Stimulated activated CD4-positive, alpha-beta T cell treated with anti-CD3 and anti-CD28 coated beads, Interleukin-2, amount 100 ng/mL, for 4 hours (primary cell): ENCODE data around the gene SPATA6L.
"Not testable (repeated sequence)": the region's sequence is repeated elsewhere in the genome, so short reads cannot be mapped to it uniquely, and the experiment has no call there.

Experiments used
- DNase-seq: peaks from one replicate; pipeline ENCODE4 v3.0.0-alpha.2; 2020; ENCODE audit warnings: low read depth

SPATA6L gene

DNA sequence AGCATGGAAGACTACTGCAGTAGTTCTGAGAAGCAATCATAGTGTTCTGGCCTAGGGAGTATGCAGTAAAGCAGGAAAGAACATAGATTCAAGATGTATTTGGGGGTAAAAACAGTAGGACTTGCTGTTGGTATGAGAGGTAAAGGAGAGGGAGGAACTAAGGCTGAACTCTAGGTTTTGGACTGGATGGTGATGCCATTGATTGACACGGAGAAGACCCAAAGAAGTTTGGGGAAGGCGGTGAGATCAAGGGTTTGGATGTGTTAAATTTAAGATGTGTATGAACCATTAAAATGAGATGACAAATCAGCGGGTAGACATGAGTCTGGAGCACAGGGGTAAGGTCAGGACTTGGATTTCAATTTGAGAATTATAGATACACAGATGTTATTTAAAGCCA lies 11.1 kb upstream of the SPATA6L start:
- no peak for DNase-seq

DNA sequence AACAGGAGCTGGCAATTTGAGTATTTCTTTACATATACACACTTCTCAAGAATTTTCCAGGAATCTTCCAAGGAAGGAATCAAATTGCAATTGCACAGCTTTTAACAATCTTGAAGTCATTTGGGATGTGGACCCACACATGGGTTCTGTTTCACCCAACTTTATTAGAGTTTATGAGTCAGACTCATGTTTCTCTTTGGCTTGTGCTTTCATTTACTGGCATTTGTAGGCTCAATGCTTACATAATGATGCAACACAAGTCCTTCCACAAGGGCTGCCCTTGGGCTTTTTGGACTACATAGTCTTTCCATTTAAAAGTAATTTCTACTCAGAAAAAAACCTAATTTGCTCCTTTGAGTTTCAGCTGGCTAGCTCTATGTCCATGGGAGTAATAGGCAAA lies 8.5 kb upstream of the SPATA6L start:
- DNase-seq = no peak

DNA sequence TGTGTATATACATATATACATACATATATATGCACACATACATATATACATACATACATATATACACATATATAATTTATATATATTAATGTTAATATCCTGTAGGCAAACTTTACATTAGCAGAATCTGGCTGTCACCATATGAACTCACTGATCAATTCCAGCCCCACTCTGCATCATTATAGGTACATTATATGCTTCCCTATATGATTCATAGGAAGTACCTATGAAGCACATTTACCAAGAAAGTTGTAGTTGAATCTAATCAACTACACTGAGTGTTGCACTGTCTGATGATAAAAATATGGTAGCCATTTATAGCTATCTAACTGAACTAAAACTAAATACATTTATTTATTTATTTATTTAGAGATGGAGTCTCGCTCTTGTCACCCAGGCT lies 5.5 kb upstream of the SPATA6L start:
- no peak for DNase-seq

DNA sequence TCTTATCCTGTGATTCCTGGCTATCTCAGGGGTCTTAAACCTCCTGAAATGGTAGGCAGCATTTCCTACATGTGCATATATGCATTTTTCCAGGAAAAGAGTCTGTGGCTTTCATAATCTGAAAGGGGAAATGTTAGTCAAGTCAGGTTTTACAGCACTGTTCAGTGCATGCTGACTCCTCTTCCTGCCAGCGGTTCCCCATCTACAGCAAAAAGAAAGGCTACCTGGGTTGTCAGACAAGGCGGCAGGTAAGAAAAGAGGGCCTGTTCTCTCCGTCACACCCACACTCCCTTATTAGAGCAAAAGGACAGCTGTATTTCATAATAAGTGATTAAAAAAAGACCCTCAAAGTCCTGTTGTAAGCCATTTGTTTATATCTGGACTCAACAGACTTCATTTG lies 4.3 kb upstream of the SPATA6L start:
- DNase-seq = no peak

DNA sequence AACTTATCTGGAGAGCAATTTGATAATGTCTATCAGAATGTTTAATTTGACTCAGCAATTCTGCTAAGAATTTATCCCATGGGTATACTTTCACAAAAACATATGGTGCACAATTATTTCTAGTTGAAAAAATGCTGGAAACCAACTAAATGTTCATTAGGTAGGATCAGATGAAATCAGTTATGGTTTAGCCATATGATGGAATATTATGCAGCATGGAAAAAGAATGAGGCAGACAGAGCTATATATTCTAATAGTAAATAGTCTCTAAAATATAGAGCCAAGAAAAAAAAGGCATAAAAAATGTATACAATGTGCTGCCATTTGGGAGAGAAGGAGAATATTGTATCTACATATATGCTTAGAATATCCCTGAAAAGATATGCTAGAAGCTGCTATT lies 3.6 kb upstream of the SPATA6L start:
- DNase-seq = no peak

DNA sequence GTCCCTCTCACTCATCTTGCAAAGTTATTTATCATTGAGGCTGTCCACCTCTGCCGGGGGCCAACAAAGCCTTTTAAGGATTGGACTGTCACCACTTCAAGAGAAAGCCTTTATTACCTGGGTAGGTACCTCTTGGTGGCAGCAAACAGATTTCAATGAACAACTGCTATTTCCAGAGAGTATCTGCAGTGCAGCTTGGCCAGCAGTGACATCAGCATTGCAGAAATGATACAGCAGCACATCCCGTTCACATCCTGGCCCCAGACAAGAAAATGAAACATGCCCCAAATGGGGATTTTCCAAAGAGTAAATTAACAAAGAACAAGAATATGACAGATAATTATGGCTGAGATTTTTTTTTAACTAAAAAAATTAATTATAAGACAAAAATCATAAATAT lies 2.3 kb upstream of the SPATA6L start:
- DNase-seq = no peak

DNA sequence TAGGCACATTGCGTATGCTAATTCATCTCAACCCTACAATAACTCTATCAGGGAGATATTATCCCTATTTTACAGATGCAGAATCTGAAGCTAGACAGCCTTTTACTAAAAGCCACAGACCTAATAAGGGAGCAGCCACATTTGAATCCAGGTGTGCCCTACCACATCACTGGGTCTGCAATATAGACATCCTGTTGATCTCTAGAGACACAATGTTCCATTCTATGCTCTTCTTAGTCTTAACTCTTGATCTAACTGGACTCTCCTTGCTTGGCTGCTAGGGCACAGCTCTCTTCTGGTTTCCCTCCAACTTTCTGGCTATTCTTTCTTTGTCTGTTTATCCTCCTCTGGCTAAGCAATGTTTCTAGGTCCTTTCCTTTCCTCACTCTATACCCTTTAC lies 1.4 kb upstream of the SPATA6L start:
- DNase-seq = no peak

DNA sequence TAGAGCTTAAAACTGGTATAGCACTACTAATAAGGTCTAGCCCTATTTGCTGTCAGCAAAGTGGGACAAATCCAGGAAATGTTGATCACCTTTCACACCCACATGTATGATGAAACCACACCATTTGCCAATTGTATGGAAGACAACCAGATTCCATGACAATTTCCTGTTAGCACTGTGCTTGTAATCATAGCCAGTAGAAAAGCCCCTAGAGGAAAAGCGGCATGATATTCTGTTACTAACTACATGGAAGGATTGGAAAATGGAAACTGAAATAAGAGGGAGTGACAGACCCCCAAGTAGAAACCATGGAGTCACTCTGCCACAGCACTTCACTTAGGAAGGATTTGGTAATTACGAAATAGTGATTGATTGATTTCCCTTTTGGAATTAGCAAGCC lies 923 bp downstream of the SPATA6L start:
- no peak for DNase-seq

DNA sequence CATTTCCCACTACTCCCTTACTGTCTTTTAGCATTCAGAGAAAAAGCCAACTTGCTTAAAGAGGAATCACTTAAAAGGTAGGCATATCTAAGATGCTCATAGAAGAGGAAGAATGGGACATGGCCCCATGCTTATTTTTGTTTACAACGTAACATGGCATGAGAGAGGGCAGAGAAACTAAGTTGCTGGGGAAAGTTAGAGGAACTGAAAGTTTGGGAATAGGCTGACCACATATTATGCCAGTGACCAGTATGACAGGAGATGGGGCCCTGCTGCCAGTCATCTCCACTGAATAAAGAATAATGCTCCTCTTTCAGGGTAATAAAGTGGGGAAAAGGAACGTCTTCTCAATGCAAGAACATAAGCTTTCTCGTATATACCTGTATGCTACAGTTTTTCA lies 2.3 kb downstream of the SPATA6L start:
- no peak for DNase-seq

DNA sequence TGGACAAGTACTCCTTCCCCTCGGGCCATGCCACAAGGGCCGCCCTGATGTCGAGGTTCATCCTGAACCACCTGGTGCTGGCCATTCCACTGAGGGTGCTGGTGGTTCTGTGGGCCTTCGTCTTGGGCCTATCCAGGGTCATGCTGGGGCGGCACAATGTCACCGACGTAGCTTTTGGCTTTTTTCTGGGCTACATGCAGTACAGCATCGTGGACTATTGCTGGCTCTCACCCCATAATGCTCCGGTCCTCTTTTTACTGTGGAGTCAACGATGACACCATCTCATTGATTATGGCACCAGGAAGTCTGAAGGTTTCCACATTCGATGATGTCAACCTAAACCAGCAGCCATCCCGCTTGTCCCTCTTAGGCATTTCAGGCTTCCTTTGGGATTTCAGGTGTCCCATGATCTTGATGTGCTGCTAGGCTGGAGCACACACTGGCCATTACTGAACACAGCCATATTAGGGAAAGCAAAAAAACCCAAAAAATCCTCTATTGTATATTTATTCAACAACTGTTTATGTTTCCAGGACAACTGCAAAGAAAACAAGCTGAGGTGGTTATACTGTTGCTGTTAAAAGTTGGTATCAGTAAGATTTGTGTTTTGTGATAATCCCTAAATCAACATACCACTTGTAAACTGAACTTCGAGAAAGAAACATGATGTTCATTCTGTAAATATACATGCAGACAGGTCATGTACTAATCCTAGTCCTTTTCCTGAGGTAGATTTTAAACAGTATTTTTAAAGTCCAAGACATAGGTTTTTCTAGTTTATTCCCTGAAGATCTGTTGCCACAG lies 3.1 kb downstream of the SPATA6L start:
- no peak for DNase-seq

DNA sequence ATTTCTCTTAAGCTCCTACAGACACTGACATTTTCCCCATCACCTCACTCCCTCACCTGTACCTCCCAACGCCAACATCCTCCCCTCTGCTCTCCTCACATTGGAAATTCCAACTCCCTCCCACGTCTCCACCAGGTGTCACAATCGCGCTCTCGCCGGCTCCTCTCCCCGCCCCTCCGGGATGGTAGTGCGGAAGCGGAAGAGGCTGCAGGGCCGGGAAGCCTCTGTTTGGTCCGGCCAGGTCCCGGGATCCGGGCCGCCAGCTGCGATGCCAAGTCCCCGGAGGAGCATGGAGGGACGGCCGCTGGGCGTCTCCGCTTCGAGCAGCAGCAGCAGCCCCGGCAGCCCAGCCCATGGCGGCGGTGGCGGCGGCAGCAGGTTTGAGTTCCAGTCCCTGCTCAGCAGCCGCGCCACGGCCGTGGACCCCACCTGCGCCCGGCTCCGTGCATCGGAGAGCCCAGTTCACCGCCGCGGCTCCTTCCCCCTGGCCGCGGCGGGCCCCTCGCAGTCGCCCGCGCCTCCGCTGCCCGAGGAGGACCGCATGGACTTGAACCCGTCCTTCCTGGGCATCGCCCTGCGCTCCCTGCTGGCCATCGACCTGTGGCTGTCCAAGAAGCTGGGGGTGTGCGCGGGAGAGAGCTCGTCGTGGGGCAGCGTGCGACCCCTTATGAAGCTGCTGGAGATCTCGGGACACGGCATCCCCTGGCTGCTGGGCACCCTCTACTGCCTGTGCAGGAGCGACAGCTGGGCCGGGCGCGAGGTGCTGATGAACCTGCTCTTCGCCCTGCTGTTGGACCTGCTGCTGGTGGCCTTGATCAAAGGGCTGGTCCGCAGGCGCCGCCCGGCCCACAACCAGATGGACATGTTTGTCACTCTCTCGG lies 3.9 kb downstream of the SPATA6L start, which contains the start of gene PLPP6:
PLPP6 (plus strand) TSS at position 187 of the 881 bp plus-strand sequence; CDS start at position 269, 82 bp downstream.
- peak; percentile 60 for DNase-seq

DNA sequence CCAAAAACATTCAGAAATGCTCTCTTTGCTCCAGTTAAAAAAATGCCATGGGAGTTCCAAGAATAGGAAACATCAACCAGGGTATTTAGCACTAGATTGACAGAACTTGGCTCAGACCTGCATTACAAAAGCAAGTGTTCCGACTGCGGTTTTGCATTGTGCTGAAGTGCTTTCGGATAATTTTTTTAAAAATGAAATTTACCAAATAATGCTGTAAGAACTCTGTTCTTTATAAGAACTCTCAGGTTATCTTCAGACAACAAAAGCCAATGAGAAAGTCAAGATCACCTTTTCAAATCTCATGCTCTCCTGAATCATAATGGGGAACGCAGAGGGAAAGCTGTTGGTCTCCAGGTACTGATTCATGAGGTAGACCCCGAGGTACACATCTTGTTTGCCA lies 4.7 kb downstream of the SPATA6L start:
- no peak for DNase-seq

DNA sequence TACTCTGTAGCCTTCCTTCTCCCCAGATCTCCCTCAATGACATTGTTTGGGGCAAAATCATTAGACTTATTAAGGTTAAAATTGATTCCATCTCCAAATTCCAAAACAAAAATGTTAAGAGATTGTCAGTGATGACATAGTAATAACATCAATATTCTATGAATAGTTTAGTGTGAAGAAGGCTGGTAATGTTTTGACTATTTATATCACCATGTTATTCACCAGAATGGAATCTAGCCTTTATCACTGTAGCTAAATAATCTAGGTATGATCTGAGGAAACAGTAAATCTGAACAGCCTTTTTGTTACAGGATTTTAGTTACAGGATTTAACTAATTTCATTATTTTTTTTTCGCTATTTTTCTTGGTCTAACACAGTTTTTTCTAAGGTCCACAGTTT lies 5.1 kb downstream of the SPATA6L start:
- DNase-seq = no peak

DNA sequence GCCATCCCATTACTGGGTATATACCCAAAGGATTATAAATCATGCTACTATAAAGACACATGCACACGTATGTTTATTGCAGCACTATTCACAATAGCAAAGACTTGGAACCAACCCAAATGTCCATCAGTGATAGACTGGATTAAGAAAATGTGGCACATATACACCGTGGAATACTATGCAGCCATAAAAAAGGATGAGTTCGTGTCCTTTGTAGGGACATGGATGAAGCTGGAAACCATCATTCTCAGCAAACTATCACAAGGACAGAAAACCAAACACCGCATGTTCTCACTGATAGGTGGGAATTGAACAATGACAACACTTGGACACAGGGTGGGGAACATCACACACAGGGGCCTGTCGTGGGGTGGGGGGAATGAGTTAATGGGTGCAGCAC lies 5.6 kb downstream of the SPATA6L start:
- DNase-seq = not testable (repeated sequence)

DNA sequence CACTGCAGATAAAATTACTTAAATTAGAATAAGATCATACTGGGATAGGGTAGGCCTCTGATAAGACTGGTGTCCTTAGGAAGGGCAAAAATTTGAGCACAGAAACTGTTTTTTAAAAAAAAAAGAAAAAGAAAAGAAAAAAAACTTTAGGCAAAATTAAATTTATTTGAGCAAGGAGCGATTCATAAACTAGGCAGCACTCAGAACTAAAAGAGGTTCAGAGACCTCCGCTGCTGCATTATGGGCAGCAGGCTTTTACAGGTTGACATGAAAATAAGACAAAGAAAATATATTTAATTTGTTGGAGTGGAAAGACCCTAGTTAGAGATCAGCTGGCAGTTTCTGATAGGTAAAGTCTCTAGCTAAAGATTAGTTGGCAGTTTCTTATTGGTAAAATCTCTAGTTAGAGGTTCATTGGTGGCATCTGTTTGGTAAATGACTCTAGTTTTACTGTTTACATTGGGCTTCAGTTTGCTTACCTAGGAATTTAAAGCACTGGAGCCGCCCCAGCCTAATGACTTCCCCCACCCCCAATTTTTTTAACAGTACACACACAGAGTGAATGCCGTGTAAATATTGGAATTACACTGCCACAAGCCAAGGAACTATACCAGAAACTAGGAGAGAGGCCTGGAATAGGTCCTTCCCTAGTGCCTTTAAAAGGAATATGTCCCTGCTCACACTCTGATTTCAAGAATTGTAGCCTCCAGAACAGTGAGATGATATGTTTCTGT lies 8.7 kb downstream of the SPATA6L start:
- DNase-seq = no peak

DNA sequence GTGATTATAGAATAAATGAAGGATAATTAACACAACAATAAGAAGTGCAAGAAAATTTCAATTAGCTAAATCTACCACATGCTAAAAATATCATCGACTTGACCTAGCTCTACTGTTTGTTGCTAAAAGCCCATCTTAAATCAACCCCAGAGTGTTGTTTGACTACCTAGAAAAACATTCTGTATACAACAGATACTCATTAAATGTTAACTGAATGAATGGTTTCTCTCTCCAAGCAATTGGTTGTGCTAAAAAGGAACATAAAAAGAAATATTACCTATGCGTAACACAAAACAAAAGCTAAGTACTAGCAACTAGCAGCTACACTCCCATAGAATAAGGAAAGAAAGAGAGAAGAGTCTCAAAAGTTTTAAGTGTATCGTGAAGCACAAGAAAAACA lies 9.7 kb downstream of the SPATA6L start:
- DNase-seq = no peak

DNA sequence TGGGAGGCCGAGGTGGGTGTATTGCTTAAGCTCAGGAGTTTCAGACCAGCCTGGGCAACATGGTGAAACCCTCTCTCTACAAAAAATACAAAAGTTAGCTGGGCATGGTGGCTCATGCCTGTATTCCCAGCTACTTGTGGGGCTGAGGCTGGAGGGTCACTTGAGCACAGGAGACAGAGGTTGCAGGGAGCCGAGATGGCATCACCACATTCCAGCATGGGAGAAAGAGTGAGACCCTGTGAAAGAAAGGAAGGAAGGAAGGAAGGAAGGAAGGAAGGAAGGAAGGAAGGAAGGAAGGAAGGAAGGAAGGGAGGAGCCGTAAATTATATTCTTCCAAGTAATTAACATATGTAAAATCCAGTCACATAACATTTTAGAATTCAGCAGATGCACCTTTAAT lies 10.1 kb downstream of the SPATA6L start:
- DNase-seq = not testable (repeated sequence)

DNA sequence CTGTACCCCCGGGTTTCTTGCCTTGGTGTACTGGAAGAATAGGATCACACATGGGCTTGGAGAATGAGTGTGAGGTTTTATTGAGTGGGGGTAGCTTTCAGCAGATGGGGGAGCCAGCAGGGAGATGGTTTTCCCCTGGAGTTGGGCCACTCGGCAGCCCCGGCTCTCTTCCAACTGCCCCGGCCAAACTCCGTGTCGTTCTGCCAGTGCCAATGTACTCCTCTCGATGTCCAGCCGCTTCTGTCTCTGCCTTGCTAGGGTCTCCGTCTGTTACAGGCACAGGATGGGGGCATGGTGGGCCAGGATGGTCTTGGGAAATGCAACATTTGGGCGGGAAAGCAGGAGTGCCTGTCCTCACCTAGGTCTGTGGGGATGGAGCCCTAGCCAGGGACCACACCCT lies 11.7 kb downstream of the SPATA6L start:
- no peak for DNase-seq

DNA sequence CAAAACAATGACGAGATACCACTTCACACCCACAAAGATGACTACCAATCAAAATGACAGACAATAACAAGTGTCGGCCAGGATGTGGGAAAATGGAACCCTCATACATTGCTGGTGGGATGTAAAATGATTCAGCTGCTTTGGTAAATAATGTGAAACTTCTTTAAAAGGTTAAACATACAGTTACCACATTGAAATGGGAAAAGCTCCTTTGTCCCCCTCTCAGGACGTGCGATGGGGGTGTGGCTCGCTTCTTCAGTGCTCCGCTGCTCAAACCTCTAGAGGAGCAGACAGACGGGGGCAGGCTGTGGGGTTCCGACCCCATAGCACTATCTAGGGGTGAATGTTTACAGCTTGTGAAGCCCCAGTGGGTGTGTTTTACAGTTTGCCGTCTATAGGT lies 12.2 kb downstream of the SPATA6L start:
- DNase-seq = no peak

DNA sequence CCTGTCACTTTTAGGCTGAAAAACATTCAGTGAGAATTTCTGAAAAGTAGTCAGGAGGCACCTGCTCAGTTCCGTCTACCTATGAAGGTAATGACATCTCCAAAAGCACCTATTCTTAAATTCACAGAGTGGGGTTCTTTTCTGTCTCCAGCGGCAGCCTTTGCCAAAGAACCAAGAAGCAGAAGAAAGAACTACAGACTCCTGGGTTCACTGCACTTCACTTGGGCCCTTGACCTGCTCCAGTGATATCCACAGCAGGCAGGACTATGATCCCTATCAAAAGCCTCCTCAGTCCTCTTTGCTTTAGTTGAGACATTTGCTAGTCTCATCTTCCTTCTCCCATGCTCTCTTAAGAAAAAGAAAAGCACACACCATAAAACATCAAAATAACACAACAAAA lies 23.9 kb downstream of the SPATA6L start:
- DNase-seq = no peak

DNA sequence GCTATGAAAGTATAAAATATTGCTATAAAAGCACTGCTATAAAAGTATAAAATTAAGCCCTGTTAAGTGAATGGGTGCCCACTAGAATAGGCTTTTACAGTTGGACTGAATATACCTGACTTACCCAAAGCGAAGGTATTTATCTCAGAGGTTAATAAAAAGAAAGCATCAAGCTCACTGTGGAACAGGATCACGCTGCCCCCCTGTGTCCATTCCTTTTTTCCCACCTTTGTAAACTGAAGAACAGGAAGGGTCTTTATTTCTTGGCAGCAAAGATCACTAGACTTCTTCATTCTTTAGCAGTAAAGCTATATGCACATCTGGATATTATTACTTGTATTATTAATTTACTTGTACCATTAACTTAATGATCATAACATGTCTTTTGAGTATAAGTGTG lies 26.3 kb downstream of the SPATA6L start:
- DNase-seq = no peak

DNA sequence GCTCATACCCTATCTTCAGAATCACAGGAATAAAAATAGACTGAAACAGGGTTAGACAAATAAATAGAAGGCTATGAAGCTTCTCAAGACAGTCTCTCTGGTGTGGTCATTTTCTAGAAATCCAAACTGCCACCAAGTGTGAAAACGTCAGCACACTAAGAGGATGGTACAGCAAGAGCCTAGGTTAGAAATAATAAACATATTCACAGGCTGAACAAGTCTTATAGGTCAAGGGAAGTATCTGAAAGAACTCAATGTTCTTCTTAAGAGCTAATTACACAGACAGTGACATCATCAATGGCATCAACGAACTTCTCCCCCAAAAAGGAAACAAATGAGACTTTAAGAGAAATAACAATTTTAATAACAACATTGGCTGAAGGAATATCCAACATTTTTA lies 26.9 kb downstream of the SPATA6L start:
- DNase-seq = no peak

DNA sequence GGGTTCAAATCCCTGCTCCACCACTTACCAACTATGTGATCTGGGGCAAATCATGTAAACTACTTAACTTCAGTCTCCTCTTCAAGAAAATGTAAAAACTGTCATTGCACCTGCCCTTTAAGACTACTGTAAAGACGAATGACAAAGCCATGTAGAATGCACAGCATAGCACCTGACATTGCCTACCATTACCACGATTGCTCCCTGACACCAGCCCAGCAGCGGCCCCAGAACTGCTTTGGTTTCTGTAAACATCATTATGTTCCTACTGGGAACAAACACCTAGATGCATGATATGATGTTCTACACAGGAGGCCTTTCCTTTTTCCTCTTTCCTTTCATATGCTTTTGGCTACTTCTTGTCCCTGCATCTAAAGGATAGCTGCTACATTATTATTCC lies 27.3 kb downstream of the SPATA6L start:
- DNase-seq = no peak
